Cardiac septum (tissue), 1 donor: ENCODE results near the gene MXI1. TPM values are rescaled to one million over a fixed set of nuclear protein-coding genes. Genes with fewer than 3 reads are reported as not detected.

Experiments
- DNase-seq: peaks from one replicate; pipeline ENCODE4 v3.0.0-alpha.2; 2020; ENCODE audit warnings: low spot score
- intact Hi-C: fragments of 100-400 bp; cut with DNase I; formaldehyde crosslinking; loops from one replicate; pipeline ENCODE4 v1.14.0; 2022
- total RNA-seq: library from RNA; stranded (reverse); fragmentation: NEBNext Ultra II Directional; extraction: Animal tissue kit (Norgen Biotek cat#: 25700); gene quantifications from one replicate; pipeline ENCODE4 v1.2.1, GENCODE V29; 2021
- donor health status: DM: no; HTN: no; CAD: no.

The MXI1 gene
- total RNA-seq, 1 donor from 2014 or later = 59.2 TPM

DNA sequence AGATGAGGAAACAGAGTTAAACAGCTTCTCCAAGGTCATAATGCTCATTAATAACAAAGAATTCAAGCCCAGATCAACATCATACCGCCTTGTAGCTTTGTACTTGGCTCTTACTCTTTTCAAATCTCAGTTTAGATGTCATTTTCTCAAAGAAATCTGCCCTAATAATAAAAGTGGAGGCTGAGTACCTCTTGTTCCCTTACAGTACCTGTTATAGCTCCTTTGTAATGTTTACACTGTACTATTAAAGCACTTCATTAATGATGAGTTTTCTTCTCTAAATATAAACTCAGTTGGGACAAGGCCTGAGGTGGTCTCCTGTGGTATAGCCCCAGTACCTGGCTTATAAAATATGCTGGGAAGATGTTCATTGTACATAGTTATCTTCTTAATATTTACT lies 89.6 kb downstream of the MXI1 start:
- intact Hi-C loops = no loop called here
- DNase-seq = no peak

GRCh38 chr10:110300486-110300986 lies 93.1 kb downstream of the MXI1 start:
- DNase-seq = no peak
- intact Hi-C loops = no loop called here

GRCh38 chr10:110303681-110304080 lies 96.3 kb downstream of the MXI1 start:
- intact Hi-C loops = loop anchor here (2.0 kb wide), 1 partner anchor 197 kb away; no protein-coding TSS in a partner anchor
- DNase-seq = no peak

- intact Hi-C loops = loop anchor here (2.0 kb wide), 1 partner anchor 196 kb away; no protein-coding TSS in a partner anchor
- no peak for DNase-seq
Measured at GRCh38 chr10:110304394-110304779, 97.0 kb downstream of the MXI1 start.

- peak; percentile 99 for DNase-seq
- intact Hi-C loops = loop anchor here (2.0 kb wide), 1 partner anchor 196 kb away; no protein-coding TSS in a partner anchor
Measured at GRCh38 chr10:110304780-110305421, 97.5 kb downstream of the MXI1 start, which contains the start of gene SMNDC1. TSS of gene SMNDC1 (minus strand) at chr10:110304920. CDS start at chr10:110303587, 1,333 bp downstream.

DNA sequence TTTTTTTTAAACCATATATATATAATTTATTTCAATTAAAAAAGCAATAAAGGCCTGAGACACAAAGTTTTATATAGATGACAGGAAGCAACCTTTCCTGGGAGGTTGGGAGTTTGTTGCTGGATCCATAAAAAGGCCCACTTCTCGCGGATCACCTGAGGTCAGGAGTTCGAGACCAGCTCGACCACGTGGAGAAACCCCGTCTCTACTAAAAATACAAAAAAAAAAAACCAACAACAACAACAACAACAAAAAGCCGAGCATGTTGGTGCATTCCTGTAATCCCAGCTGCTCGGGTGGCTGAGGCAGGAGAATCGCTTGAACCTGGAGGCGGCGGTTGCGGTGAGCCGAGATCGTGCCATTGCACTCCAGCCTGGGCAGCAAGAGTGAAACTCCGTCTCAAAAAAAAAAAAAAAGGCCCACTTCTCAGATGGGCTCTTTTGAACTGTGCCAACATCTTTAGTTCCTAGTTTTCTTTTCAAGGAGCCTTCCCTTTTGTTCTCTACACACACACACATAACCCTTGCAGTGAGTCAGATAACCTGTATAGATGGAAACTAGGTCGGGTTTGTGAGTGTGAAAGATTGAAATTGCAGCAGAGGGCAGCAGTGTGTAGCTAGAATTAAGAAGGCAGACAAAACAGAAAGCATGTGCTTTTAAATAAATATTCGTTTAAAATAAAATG lies 98.5 kb downstream of the MXI1 start:
- intact Hi-C loops = loop anchor here (2.0 kb wide), 1 partner anchor 195 kb away; no protein-coding TSS in a partner anchor
- DNase-seq = no peak

GRCh38 chr10:110306452-110306768 lies 99.0 kb downstream of the MXI1 start:
- intact Hi-C loops = no loop called here

DNA sequence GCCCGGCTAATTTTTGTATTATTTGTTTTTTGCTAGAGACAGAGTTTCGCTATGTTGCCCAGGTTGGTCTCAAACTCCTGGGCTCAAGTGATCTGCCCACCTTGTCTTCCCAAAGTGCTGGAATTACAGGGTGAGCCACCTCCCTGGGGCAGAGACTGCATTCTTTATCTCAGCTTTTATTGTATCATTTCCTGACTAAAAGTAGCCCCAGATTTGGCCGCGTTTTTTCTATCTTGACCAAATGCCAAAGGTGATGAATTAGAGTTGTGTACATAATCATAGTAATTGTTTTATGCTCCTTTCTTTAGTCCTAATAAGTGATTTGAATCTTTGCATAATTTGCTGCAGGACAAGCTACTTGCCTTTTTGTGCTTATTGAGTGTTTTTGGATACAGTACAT lies 100.4 kb downstream of the MXI1 start:
- DNase-seq = no peak
- intact Hi-C loops = no loop called here

More at GRCh38 chr10:110306452-110306768, 99.0 kb downstream of the MXI1 start:
- no peak for DNase-seq

- no peak for DNase-seq
- intact Hi-C loops = loop anchor here (2.0 to 5.0 kb wide), 2 partner anchors 236 to 297 kb away; no protein-coding TSS in a partner anchor
Measured at GRCh38 chr10:110310741-110311140, 103.3 kb downstream of the MXI1 start.

GRCh38 chr10:110311357-110311949 lies 104.0 kb downstream of the MXI1 start:
- intact Hi-C loops = loop anchor here (2.0 to 5.0 kb wide), 2 partner anchors 235 to 296 kb away; no protein-coding TSS in a partner anchor
- DNase-seq = no peak

DNA sequence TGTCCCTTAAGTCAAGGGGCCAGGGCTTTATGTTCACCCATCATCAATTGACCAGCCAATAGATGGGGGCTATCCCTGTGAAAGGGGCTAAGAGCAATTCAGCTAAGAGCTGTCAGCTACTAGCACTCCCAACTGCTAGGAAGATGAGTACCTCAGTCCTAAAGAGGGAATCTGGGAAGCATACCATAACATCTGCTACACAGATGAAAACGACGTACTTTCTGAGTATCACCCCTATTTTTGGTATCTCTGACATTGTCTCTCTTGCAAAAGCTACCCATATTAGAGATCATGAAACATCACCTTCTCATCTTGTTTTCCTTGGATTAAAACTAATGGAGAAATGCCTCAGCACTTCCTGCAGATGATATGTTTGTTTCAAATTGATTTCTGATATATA lies 104.8 kb downstream of the MXI1 start:
- intact Hi-C loops = loop anchor here (5.0 kb wide), 1 partner anchor 295 kb away; no protein-coding TSS in a partner anchor

DNA sequence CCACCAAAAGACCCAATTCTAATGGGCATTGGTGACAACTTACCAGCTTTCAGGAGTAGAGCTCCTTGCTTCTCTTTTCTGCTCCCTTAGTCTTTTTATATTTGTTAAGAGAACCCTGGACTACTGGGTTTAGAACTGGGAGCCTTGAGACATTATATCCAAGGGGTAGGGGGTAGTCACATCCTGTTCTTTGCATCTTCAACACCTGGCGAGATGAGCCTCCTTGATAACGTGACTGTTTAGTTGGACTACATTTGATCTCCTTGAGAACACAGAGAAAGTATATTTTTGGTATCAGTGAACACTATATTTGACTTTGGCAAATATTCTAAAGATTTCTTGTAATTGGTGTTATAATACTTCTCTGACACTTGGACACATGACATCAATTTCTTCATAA lies 106.3 kb downstream of the MXI1 start:
- intact Hi-C loops = loop anchor here (5.0 kb wide), 1 partner anchor 294 kb away; no protein-coding TSS in a partner anchor
- no peak for DNase-seq

More for the DNA sequence above, 104.8 kb downstream of the MXI1 start:
- DNase-seq = no peak

DNA sequence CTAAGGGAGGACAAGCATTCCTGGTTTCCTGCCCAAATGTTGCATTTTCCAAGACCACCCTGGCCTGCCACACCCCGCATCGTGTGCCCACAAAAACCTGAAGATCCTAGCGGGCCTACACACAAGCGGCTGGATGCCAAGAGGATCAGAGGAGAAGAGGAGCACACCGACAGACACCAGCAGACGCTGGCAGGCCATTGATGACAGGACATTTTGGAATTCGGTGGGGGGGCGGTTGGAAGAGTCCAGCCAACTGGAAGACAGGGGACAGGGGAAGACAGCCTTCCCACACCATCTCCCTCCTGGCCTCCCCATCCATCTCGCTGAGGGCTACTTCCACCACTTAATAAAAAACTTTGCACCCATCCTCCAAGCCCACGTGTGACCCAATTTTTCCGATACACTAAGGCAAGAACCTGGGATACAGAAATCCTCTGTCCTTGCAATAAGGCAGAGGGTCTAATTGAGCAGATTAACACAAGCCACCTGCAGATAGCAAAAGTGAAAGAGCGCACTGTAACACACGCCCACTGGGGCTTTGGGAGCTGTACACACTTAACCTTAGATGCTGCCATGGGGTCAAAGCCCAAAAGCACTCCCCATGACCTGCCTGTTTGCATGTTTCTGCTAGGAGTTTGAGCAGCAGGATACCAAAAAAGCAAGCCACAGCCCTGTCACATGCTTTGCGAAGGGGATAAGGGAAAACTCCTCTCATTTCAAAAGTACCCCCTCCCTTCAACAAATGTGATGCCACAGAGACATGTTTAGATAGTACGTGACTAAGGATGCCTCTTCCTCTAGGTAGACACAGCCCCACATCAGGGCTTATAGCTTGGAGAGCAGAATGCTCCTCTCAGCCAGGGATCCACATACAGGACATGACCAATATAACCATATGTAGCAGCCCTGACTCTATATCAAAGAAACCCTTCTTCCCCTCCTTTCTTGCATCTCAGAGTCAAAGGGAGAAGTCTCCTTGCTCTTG lies 110.8 kb downstream of the MXI1 start:
- no peak for DNase-seq
- intact Hi-C loops = no loop called here

GRCh38 chr10:110321869-110322620 lies 114.6 kb downstream of the MXI1 start:
- intact Hi-C loops = no loop called here
- no peak for DNase-seq

DNA sequence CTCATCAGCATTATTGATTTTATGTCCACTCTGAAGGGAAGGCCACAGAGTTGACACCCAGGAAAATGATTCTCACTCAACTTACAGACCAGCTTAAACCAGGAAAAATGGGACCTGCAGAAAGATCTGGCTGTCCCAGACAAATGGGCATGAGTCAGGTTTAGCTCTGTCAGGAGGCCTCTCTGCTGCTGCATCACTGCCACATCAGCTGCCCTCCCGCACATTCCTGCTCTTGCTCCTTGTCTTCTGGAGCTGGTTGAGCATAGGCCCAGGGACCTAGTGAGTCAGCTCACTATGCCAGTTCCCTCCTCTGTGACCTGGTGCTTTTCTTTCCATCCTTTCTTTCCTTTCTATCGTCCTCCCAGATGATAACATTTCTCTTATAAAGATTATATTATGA lies 116.1 kb downstream of the MXI1 start:
- intact Hi-C loops = no loop called here

DNA sequence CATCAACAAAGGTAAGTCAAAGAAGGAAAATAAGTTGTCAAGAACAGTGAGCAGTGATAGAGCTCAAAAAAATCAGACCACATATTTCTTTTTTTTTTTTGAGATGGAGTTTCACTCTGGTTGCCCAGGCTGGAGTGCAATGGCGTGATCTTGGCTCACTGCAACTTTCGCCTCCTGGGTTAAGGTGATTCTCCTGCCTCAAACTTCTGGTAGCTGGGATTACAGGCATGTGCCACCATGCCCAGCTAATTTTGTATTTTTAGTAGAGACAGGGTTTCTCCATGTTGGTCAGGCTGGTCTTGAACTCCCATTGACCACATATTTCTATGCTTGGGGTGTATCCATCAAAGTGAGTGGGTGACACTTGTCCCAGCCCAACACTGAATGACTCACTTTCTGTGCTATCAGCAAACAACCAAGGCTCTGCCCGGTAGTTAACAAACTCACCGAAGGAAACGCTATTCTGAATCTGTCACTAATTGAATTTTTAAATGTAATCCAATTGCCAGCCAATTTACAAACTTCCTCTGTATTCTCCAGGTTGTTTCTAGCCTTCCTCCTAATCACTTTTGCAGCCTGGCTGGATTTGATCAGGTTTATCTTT lies 116.9 kb downstream of the MXI1 start:
- intact Hi-C loops = no loop called here

More for the DNA sequence above, 116.1 kb downstream of the MXI1 start:
- DNase-seq = no peak

DNA sequence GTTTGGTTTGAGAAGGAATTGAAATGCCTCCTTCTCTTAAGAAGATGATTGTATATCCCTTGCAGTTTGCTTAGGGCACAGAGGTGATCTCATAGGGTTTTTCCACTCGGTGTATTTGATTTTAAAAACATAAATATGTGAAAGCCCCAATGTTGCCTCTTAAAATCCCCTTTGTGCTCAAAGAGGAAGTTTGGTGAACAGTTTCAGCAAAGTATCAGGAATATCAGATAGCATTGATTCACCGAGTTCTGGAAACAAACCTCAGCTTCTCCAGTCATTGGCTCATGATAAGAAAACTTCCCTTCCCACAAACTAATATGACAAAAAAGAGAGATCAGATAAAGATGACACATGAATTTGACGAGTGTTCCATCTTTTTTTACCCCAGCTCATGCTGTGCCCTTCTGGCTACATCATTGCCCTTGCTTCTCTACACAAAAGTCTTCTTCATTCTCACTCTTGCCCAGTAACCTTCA lies 117.4 kb downstream of the MXI1 start:
- intact Hi-C loops = no loop called here
- no peak for DNase-seq

More for the DNA sequence above, 116.9 kb downstream of the MXI1 start:
- no peak for DNase-seq
